Endothelial cell of umbilical vein (primary cell): ENCODE measurements around the gene RNFT2. TPM values are rescaled to one million over a fixed set of nuclear protein-coding genes. Genes with fewer than 3 reads are reported as not detected.

Experiments
- BruUV-seq: library from RNA; stranded (reverse); fragments of 400-500 nt; replicated peaks from 2 replicates; lab custom pipeline; 2021; lab: Mats Ljungman, UMichigan
- CTCF ChIA-PET: fragments of 300-600, 350-600 bp; sonication (Branson Sonifier 250); formaldehyde crosslinking; loops from one replicate; lab custom pipeline; 2021; ENCODE audit warnings: antibody characterized with exemption, inconsistent platforms; lab: Charles Lee
- POLR2A ChIA-PET: fragments of 300-600, 350-600 bp; sonication (Branson Sonifier 250); formaldehyde crosslinking; loops from one replicate; lab custom pipeline; 2021; ENCODE audit warnings: antibody characterized with exemption, inconsistent platforms; lab: Charles Lee
- DNase-seq: peaks from one replicate; pipeline ENCODE4 v3.0.0-alpha.2; 2011; ENCODE audit warnings: low read depth, low spot score
- FAIRE-seq: peaks from 2 replicates; lab custom pipeline; 2011; peaks lifted over from hg19 to GRCh38; lab: Jason Lieb, UNC
- H2AFZ ChIP-seq: 2 replicates; pipeline ENCODE4 v1.6.0; 2012; ENCODE audit warnings: low read depth, low read length, control low read depth, inconsistent platforms
- H3K27ac ChIP-seq: 2 replicates; pipeline ENCODE4 v1.5.1; 2011; ENCODE audit warnings: low read depth, mild to moderate bottlenecking, control low read depth, low read length, moderate library complexity; ENCODE audit not compliant: insufficient read depth
- H3K27me3 ChIP-seq, 2 experiments: 2 replicates each; pipeline versions ENCODE4 v1.6.0 to v1.6.1; 2011; ENCODE audit warnings: low read length in 2 of 2, mixed read lengths in 1 of 2; ENCODE audit not compliant: control insufficient read depth in 2 of 2, insufficient read depth in 2 of 2
- H3K36me3 ChIP-seq, 2 experiments: 2 replicates in 1 of 2; 3 replicates in 1 of 2; pipeline ENCODE4 v1.5.1; 2011; ENCODE audit warnings: low read length in 2 of 2, mild to moderate bottlenecking in 1 of 2, moderate library complexity in 1 of 2; ENCODE audit not compliant: control insufficient read depth in 2 of 2, insufficient read depth in 2 of 2; ENCODE audit errors: extremely low read depth in 1 of 2
- H3K4me1 ChIP-seq: 3 replicates; pipeline ENCODE4 v1.5.1; 2011; ENCODE audit warnings: mild to moderate bottlenecking, low read length; ENCODE audit not compliant: control insufficient read depth, insufficient read depth; ENCODE audit errors: extremely low read depth
- H3K4me2 ChIP-seq: 2 replicates; pipeline ENCODE4 v1.6.1; 2011; ENCODE audit warnings: low read length, control low read depth, mixed read lengths; ENCODE audit not compliant: insufficient read depth
- H3K4me3 ChIP-seq, 3 experiments: fragments of 200-600 bp in 1 of 3; sonication (generic), shearing (Covaris generic) in 1 of 3; replicated peaks in 1 of 3; 2 replicates each; pipeline ENCODE4 v1.5.1; 2011 to 2016; ENCODE audit warnings: control low read depth in 3 of 3, low read length in 3 of 3, mild to moderate bottlenecking in 2 of 3, inconsistent platforms in 1 of 3, low read depth in 1 of 3, moderate library complexity in 1 of 3; ENCODE audit not compliant: insufficient read depth in 1 of 3
- H3K79me2 ChIP-seq: 2 replicates; pipeline ENCODE4 v1.6.0; 2012; ENCODE audit warnings: low read length, inconsistent platforms; ENCODE audit not compliant: control insufficient read depth, insufficient read depth
- H3K9ac ChIP-seq: replicated peaks from 2 replicates; pipeline ENCODE3; 2011; ENCODE audit warnings: low read length, control low read depth; ENCODE audit not compliant: insufficient read depth; ENCODE audit errors: extremely low read depth
- H3K9me1 ChIP-seq: replicated peaks from 3 replicates; pipeline ENCODE4 v1.6.0; 2011; ENCODE audit warnings: mild to moderate bottlenecking, low read length; ENCODE audit not compliant: control insufficient read depth, insufficient read depth; ENCODE audit errors: extremely low read depth
- H3K9me3 ChIP-seq: replicated peaks from 2 replicates; pipeline ENCODE4 v1.5.1; 2012; ENCODE audit warnings: low read length, inconsistent platforms; ENCODE audit not compliant: control insufficient read depth, insufficient read depth
- H4K20me1 ChIP-seq: replicated peaks from 2 replicates; pipeline ENCODE3; 2011; ENCODE audit warnings: mild to moderate bottlenecking, low read length; ENCODE audit not compliant: control insufficient read depth, insufficient read depth; ENCODE audit errors: extremely low read depth
- EZH2 ChIP-seq: IDR thresholded peaks from 2 replicates; pipeline ENCODE4 v1.6.1; 2012; ENCODE audit warnings: borderline replicate concordance, low read depth, mild to moderate bottlenecking, moderate library complexity, low read length, inconsistent platforms; ENCODE audit not compliant: severe bottlenecking
- FOS ChIP-seq: IDR thresholded peaks from 2 replicates; pipeline ENCODE4 v1.6.1; 2011; ENCODE audit warnings: mild to moderate bottlenecking, low read length, moderate library complexity, borderline replicate concordance; ENCODE audit not compliant: insufficient read depth
- GATA2 ChIP-seq: IDR thresholded peaks from 2 replicates; pipeline ENCODE4 v1.7.0; 2011; ENCODE audit warnings: low read depth, mild to moderate bottlenecking, moderate library complexity, mixed read lengths, low read length; ENCODE audit not compliant: insufficient read length, insufficient read depth
- JUN ChIP-seq: IDR thresholded peaks from 2 replicates; pipeline ENCODE4 v1.6.1; 2011; ENCODE audit warnings: borderline replicate concordance, low read depth; ENCODE audit not compliant: insufficient read length, insufficient read depth
- MYC ChIP-seq: IDR thresholded peaks from one replicate; pipeline ENCODE4 v1.6.1; 2011; ENCODE audit warnings: mild to moderate bottlenecking, low read depth, low read length
- POLR2A ChIP-seq: IDR thresholded peaks from 2 replicates; pipeline ENCODE4 v1.6.1; 2012; ENCODE audit warnings: low read depth, mild to moderate bottlenecking, control low read depth, low read length
- POLR2AphosphoS5 ChIP-seq: IDR thresholded peaks from 2 replicates; pipeline ENCODE4 v1.6.1; 2012; ENCODE audit warnings: low read depth, mild to moderate bottlenecking, control low read depth, low read length, moderate library complexity; ENCODE audit not compliant: insufficient read depth
- dilution Hi-C: fragments of 300-500 bp; cut with MboI; formaldehyde crosslinking; loops from one replicate; pipeline ENCODE4 v1.15.0; 2019; ENCODE audit warnings: low sequenced_read_pairs; ENCODE audit not compliant: extremely low pct_ligation_motif_present
- intact Hi-C: fragments of 100-400 bp; cut with micrococcal nuclease; formaldehyde crosslinking; loops from one replicate; pipeline ENCODE4 v1.10.0; 2022
- polyA plus RNA-seq, 4 experiments: library from polyadenylated mRNA; depleted of rRNA in 3 of 4; stranded (reverse) in 3 of 4; unstranded in 1 of 4; fragments of >200 nt; gene quantifications; 2 replicates each; pipeline versions ENCODE4 v1.2.1 to v1.2.3, GENCODE V29; 2011 to 2012; ENCODE audit warnings: missing spikeins in 1 of 4
- total RNA-seq: library from RNA; stranded (reverse); gene quantifications from 2 replicates; pipeline ENCODE4 v1.2.3, GENCODE V29; 2021
- TF ChIP-seq, protein P1 (sequence below), 2 donors: IDR thresholded peaks; 1 replicate in 1 of 2; 2 replicates in 1 of 2; pipeline ENCODE4 v1.5.1; 2011; ENCODE audit warnings: low read length in 2 of 2, mild to moderate bottlenecking in 2 of 2, moderate library complexity in 2 of 2, control low read depth in 1 of 2, inconsistent platforms in 1 of 2, low read depth in 1 of 2; ENCODE audit not compliant: insufficient read depth in 1 of 2; ENCODE audit errors: extremely low read depth in 1 of 2
- TF ChIP-seq, protein P2 (sequence below): IDR thresholded peaks from 2 replicates; pipeline ENCODE4 v1.6.1; 2011; ENCODE audit not compliant: insufficient read depth, insufficient read length

RNFT2 gene
- total and polyA plus RNA-seq, 2 donors (not counting 3 experiments of a cell fraction or from before 2014, with no cell fraction given) = 1.4 to 6.6 TPM

DNA sequence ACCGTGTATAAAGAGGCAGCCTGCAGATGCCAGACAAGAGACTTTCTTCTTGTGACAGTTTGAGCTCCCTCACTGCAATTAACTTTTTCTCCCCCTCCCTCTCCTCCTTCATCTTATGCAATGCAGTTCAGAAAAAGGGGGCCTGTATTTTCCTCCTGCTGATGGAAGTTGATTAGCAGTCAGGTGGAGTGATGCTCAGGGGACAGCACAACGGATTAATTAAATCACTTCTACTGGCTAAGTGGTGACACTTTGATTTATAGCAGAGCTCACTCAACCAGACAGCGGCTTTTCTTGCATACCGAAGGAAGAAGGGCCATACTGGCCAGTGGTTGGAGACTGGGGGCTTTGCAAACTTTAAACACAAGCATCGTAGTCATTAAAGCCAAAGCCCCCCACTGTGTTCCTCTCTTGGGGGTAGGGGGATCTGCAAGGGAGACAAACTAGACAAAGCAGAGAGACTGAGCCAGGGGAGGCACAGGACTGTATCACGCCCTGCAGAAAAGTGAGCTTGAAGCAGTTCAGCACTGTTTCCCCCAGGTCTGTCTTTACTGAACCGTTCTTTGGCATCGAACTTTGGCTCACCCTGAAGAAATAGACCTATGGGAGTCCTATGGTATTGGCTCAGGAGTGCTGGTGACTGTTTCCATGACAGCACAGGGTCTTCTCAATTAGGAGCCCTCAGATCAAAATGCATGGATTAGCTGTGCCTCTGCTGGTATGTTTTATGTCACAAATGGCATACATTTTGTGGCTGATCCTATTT, 48.0 kb upstream of the RNFT2 start:
- Histone ChIP-seq H3K9me3 (no peaks in the 10 kb centered on the region), H3K4me3 (no peak overlapping the region), H4K20me1 (no peaks in the 10 kb centered on the region), H3K9ac (no peak overlapping the region), H3K9me1 (no peaks in the 10 kb centered on the region), H3K4me1 (no peaks in the 10 kb centered on the region), H3K27ac (no peak overlapping the region), H3K27me3 (peaks cover 20 to 24% of the 10 kb centered on the region in 2 experiments), H3K79me2 (no peaks in the 10 kb centered on the region), H2AFZ (no peak overlapping the region), H3K4me2 (no peak overlapping the region), H3K36me3 (no peaks in the 10 kb centered on the region)
- dilution Hi-C loops = no loop called here
- no peak for FAIRE-seq
- POLR2A ChIA-PET = no interaction called here
- TF ChIP-seq, protein P1, sequence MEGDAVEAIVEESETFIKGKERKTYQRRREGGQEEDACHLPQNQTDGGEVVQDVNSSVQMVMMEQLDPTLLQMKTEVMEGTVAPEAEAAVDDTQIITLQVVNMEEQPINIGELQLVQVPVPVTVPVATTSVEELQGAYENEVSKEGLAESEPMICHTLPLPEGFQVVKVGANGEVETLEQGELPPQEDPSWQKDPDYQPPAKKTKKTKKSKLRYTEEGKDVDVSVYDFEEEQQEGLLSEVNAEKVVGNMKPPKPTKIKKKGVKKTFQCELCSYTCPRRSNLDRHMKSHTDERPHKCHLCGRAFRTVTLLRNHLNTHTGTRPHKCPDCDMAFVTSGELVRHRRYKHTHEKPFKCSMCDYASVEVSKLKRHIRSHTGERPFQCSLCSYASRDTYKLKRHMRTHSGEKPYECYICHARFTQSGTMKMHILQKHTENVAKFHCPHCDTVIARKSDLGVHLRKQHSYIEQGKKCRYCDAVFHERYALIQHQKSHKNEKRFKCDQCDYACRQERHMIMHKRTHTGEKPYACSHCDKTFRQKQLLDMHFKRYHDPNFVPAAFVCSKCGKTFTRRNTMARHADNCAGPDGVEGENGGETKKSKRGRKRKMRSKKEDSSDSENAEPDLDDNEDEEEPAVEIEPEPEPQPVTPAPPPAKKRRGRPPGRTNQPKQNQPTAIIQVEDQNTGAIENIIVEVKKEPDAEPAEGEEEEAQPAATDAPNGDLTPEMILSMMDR (IDR thresholded peaks at IDR 0.05; ENCODE audit: extremely low read depth in 1 of 2, insufficient read depth in 1 of 2, low read depth in 1 of 2, low read length in 2 of 2) = no peak
- TF ChIP-seq FOS (no peak), EZH2 (no peak), GATA2 (no peak), POLR2AphosphoS5 (no peak), POLR2A (no peak), MYC (no peak), JUN (no peak)
- TF ChIP-seq, protein P2, sequence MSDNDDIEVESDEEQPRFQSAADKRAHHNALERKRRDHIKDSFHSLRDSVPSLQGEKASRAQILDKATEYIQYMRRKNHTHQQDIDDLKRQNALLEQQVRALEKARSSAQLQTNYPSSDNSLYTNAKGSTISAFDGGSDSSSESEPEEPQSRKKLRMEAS = no peak
- BruUV-seq = no TSS peak
- DNase-seq = no peak
- CTCF ChIA-PET = interaction anchor here (1.1 to 2.3 kb wide), 5 partner anchors 9 to 701 kb away, joined by 3 to 11 read pairs (median 4); no protein-coding TSS in a partner anchor
- intact Hi-C loops = loop anchor here (5.0 kb wide), 1 partner anchor 413 kb away; the partner anchor contains the start of gene MED13L
